Measurements from ENCODE around the gene FZD8. TPM values are rescaled to one million over a fixed set of nuclear protein-coding genes. Genes with fewer than 3 reads are reported as not detected.

Gene FZD8
- total and polyA plus RNA-seq, 2 donors (not counting 1 experiment from before 2014, with no cell fraction given) = 0.76 to 1.7 TPM

DNA sequence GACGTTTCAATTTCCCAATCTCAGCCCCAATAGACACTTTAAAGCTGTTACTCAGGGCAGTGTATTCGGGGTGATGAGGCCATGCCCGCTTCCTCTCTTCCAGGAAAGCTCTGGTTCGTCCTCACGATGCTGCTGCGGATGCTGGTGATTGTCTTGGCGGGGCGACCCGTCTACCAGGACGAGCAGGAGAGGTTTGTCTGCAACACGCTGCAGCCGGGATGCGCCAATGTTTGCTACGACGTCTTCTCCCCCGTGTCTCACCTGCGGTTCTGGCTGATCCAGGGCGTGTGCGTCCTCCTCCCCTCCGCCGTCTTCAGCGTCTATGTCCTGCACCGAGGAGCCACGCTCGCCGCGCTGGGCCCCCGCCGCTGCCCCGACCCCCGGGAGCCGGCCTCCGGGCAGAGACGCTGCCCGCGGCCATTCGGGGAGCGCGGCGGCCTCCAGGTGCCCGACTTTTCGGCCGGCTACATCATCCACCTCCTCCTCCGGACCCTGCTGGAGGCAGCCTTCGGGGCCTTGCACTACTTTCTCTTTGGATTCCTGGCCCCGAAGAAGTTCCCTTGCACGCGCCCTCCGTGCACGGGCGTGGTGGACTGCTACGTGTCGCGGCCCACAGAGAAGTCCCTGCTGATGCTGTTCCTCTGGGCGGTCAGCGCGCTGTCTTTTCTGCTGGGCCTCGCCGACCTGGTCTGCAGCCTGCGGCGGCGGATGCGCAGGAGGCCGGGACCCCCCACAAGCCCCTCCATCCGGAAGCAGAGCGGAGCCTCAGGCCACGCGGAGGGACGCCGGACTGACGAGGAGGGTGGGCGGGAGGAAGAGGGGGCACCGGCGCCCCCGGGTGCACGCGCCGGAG is 34.4 kb downstream of the FZD8 start:
- H3K36me3 ChIP-seq (replicated peaks in 1 of 2; ENCODE audit: control extremely low read depth in 1 of 2, control insufficient read depth in 1 of 2, extremely low read depth in 1 of 2, insufficient read depth in 2 of 2, low read length in 1 of 2) = no peaks in the 10 kb centered on the region
- H3K4me3 ChIP-seq (ENCODE audit: control extremely low read depth in 1 of 5, extremely low read depth in 1 of 5, insufficient read depth in 1 of 5, low read depth in 2 of 5, low read length in 4 of 5) = peak overlapping the region in 3 of 5 experiments; percentile 34 to 50 (median 36)
- Mint-ChIP-seq H3K4me1 (peaks cover 12% of the 10 kb centered on the region), H3K27ac (no peak overlapping the region), H3K27me3 (peaks cover 49% of the 10 kb centered on the region), H3K9me3 (ENCODE audit: insufficient read depth) (no peaks in the 10 kb centered on the region), H3K4me3 (peak overlapping the region; percentile 75)
- H3K27me3 ChIP-seq (replicated peaks in 1 of 4; ENCODE audit: control extremely low read depth in 1 of 4, control insufficient read depth in 3 of 4, insufficient read depth in 4 of 4, low read length in 3 of 4) = peaks cover 0 to 59% (median 19%) of the 10 kb centered on the region in 4 experiments
- no peak for DNase-seq
- H2AFZ ChIP-seq (ENCODE audit: insufficient read depth, low read depth, low read length, poor library complexity, severe bottlenecking) = peak overlapping the region; percentile 61
- TF ChIP-seq EZH2 (IDR thresholded peaks at IDR 0.05; ENCODE audit: borderline replicate concordance, insufficient read depth, low read depth, low read length, poor library complexity, severe bottlenecking) = no peak
- TF ChIP-seq, protein P1, sequence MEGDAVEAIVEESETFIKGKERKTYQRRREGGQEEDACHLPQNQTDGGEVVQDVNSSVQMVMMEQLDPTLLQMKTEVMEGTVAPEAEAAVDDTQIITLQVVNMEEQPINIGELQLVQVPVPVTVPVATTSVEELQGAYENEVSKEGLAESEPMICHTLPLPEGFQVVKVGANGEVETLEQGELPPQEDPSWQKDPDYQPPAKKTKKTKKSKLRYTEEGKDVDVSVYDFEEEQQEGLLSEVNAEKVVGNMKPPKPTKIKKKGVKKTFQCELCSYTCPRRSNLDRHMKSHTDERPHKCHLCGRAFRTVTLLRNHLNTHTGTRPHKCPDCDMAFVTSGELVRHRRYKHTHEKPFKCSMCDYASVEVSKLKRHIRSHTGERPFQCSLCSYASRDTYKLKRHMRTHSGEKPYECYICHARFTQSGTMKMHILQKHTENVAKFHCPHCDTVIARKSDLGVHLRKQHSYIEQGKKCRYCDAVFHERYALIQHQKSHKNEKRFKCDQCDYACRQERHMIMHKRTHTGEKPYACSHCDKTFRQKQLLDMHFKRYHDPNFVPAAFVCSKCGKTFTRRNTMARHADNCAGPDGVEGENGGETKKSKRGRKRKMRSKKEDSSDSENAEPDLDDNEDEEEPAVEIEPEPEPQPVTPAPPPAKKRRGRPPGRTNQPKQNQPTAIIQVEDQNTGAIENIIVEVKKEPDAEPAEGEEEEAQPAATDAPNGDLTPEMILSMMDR (IDR thresholded peaks at IDR 0.05) = no peak
- no peak for ATAC-seq (ENCODE audit: low read depth)
- intact Hi-C loops (cut with micrococcal nuclease) = no loop called here
- H3K9ac ChIP-seq (ENCODE audit: low read length) = peak overlapping the region; percentile 44
- peaks cover 3 to 7% of the 10 kb centered on the region in 2 donors for H3K4me1 ChIP-seq (ENCODE audit: control insufficient read depth in 2 of 2, insufficient read depth in 2 of 2, low read length in 2 of 2)
- WGBS (ENCODE audit: insufficient coverage) = 14% methylated on average over 78 of the region's 78 CpGs
- H3K79me2 ChIP-seq (ENCODE audit: control insufficient read depth, insufficient read depth, low read length) = no peaks in the 10 kb centered on the region
- peak overlapping the region; percentile 66 for H3K4me2 ChIP-seq (replicated peaks; ENCODE audit: low read depth, low read length, poor library complexity, severe bottlenecking)
- peaks cover 0 to 24% (median 0%) of the 10 kb centered on the region in 3 donors for H3K9me3 ChIP-seq (ENCODE audit: control extremely low read depth in 1 of 3, control insufficient read depth in 2 of 3, insufficient read depth in 1 of 3, low read length in 2 of 3)
- POLR2A ChIA-PET = no interaction called here
- no peaks in the 10 kb centered on the region for H4K20me1 ChIP-seq (ENCODE audit: control insufficient read depth, insufficient read depth, low read length, poor library complexity, severe bottlenecking)
- no peak overlapping the region for H3K27ac ChIP-seq (ENCODE audit: low read length in 2 of 2)
- CTCF ChIA-PET = no interaction called here

DNA sequence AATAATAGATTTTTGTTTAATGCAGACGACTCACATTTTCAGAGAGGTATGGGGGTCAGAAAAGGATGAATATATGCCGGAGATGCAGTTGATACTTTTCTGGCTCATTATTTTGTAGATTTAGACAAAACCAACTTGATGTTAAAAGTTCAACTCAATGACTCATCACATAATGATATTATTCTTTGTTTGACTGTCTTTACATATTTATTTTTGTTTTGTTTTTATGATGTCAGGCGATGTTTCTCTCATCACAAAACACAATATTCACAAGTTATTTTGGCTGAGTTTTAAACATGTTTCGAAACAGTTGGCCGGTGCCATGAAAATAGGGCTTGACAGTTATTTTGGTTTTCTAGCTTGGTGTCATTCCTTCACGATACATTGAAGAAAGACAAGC is 35.7 kb downstream of the FZD8 start:
- H3K27me3 Mint-ChIP-seq = peaks cover 51% of the 10 kb centered on the region
- Histone ChIP-seq H2AFZ (ENCODE audit: insufficient read depth, low read depth, low read length, poor library complexity, severe bottlenecking) (no peak overlapping the region), H3K4me2 (replicated peaks; ENCODE audit: low read depth, low read length, poor library complexity, severe bottlenecking) (no peak overlapping the region), H3K4me3 (ENCODE audit: control extremely low read depth in 1 of 5, extremely low read depth in 1 of 5, insufficient read depth in 1 of 5, low read depth in 2 of 5, low read length in 4 of 5) (no peak overlapping the region), H4K20me1 (ENCODE audit: control insufficient read depth, insufficient read depth, low read length, poor library complexity, severe bottlenecking) (no peaks in the 10 kb centered on the region), H3K79me2 (ENCODE audit: control insufficient read depth, insufficient read depth, low read length) (no peaks in the 10 kb centered on the region), H3K9ac (ENCODE audit: low read length) (no peak overlapping the region), H3K27me3 (replicated peaks in 1 of 4; ENCODE audit: control extremely low read depth in 1 of 4, control insufficient read depth in 3 of 4, insufficient read depth in 4 of 4, low read length in 3 of 4) (peaks cover 0 to 53% (median 19%) of the 10 kb centered on the region in 4 experiments), H3K9me3 (ENCODE audit: control extremely low read depth in 1 of 3, control insufficient read depth in 2 of 3, insufficient read depth in 1 of 3, low read length in 2 of 3) (peaks cover 0 to 26% (median 0%) of the 10 kb centered on the region in 3 donors), H3K27ac (ENCODE audit: low read length in 2 of 2) (no peak overlapping the region), H3K4me1 (ENCODE audit: control insufficient read depth in 2 of 2, insufficient read depth in 2 of 2, low read length in 2 of 2) (peaks cover 3 to 7% of the 10 kb centered on the region in 2 donors), H3K36me3 (replicated peaks in 1 of 2; ENCODE audit: control extremely low read depth in 1 of 2, control insufficient read depth in 1 of 2, extremely low read depth in 1 of 2, insufficient read depth in 2 of 2, low read length in 1 of 2) (no peaks in the 10 kb centered on the region)
- CTCF ChIA-PET = no interaction called here
- POLR2A ChIA-PET = no interaction called here
- H3K4me3 Mint-ChIP-seq = no peak overlapping the region
- H3K9me3 Mint-ChIP-seq (ENCODE audit: insufficient read depth) = peaks cover 2% of the 10 kb centered on the region
- no CpG with 5 or more reads among the region's 6 CpGs for WGBS (ENCODE audit: insufficient coverage)
- H3K4me1 Mint-ChIP-seq = peaks cover 12% of the 10 kb centered on the region
- H3K27ac Mint-ChIP-seq = no peak overlapping the region
- no peak for TF ChIP-seq EZH2 (IDR thresholded peaks at IDR 0.05; ENCODE audit: borderline replicate concordance, insufficient read depth, low read depth, low read length, poor library complexity, severe bottlenecking)
- TF ChIP-seq, protein P1 (IDR thresholded peaks at IDR 0.05) = no peak
- DNase-seq (no peak), ATAC-seq (ENCODE audit: low read depth) (no peak)
- intact Hi-C loops (cut with micrococcal nuclease) = no loop called here

Data from B cell (primary cell).